B cell (primary cell): ENCODE measurements around the gene SLC30A3. TPM values are rescaled to one million over a fixed set of nuclear protein-coding genes. Genes with fewer than 3 reads are reported as not detected.

Experiments
- ATAC-seq: fragments of 200-7000 bp; cut with Tn5 transposase; one replicate; pipeline ENCODE4 v1.10.0; 2021; ENCODE audit warnings: low read depth, mild to moderate bottlenecking, moderate number of reproducible peaks, moderate library complexity
- CTCF ChIA-PET: fragments of 350-600 bp; sonication (Branson Sonifier 250); formaldehyde crosslinking; loops from one replicate; lab custom pipeline; 2021; ENCODE audit warnings: antibody characterized with exemption, inconsistent platforms; lab: Charles Lee
- POLR2A ChIA-PET: fragments of 350-600 bp; sonication (Branson Sonifier 250); formaldehyde crosslinking; loops from one replicate; lab custom pipeline; 2021; ENCODE audit warnings: antibody characterized with exemption; lab: Charles Lee
- DNase-seq: peaks from one replicate; pipeline ENCODE4 v3.0.0; 2013
- H2AFZ ChIP-seq: 2 replicates; pipeline ENCODE4 v1.6.1; 2012; ENCODE audit warnings: mild to moderate bottlenecking, low read depth, low read length; ENCODE audit not compliant: insufficient read depth, poor library complexity, severe bottlenecking
- H3K27ac ChIP-seq, 2 donors: 1 replicate in 1 of 2; 2 replicates in 1 of 2; pipeline ENCODE4 v1.5.1; 2012 to 2013; ENCODE audit warnings: low read length in 2 of 2, mild to moderate bottlenecking in 2 of 2, moderate library complexity in 1 of 2
- H3K27me3 ChIP-seq, 4 experiments: fragments of 200-600 bp in 1 of 4; sonication (generic) in 1 of 4; replicated peaks in 1 of 4; 1 replicate in 2 of 4; 2 replicates in 2 of 4; pipeline versions ENCODE4 v1.6.1 to v1.7.0; 2013 to 2016; ENCODE audit warnings: low read length in 3 of 4, mild to moderate bottlenecking in 2 of 4, mixed read lengths in 1 of 4, moderate library complexity in 1 of 4; ENCODE audit not compliant: insufficient read depth in 4 of 4, control insufficient read depth in 3 of 4; ENCODE audit errors: control extremely low read depth in 1 of 4
- H3K36me3 ChIP-seq, 2 experiments: replicated peaks in 1 of 2; 1 replicate in 1 of 2; 2 replicates in 1 of 2; pipeline versions ENCODE4 v1.6.1 to v1.7.1; 2013; ENCODE audit warnings: low read length in 1 of 2; ENCODE audit not compliant: insufficient read depth in 2 of 2, control insufficient read depth in 1 of 2; ENCODE audit errors: control extremely low read depth in 1 of 2, extremely low read depth in 1 of 2
- H3K4me1 ChIP-seq, 2 donors: fragments of 200-600 bp in 1 of 2; sonication (generic) in 1 of 2; 1 replicate in 1 of 2; 2 replicates in 1 of 2; pipeline versions ENCODE4 v1.5.1 to v1.6.1; 2013 to 2017; ENCODE audit warnings: low read length in 2 of 2; ENCODE audit not compliant: control insufficient read depth in 2 of 2, insufficient read depth in 2 of 2
- H3K4me2 ChIP-seq: replicated peaks from 2 replicates; pipeline ENCODE3; 2012; ENCODE audit warnings: mild to moderate bottlenecking, low read depth, low read length; ENCODE audit not compliant: poor library complexity, severe bottlenecking
- H3K4me3 ChIP-seq, 5 experiments: fragments of 200-600 bp in 1 of 5; sonication (generic) in 1 of 5; 1 replicate in 3 of 5; 2 replicates in 2 of 5; pipeline versions ENCODE4 v1.5.1 to v1.7.0; 2011 to 2016; ENCODE audit warnings: low read length in 4 of 5, mild to moderate bottlenecking in 4 of 5, low read depth in 2 of 5, control low read depth in 1 of 5, moderate library complexity in 1 of 5; ENCODE audit not compliant: insufficient read depth in 1 of 5; ENCODE audit errors: control extremely low read depth in 1 of 5, extremely low read depth in 1 of 5
- H3K79me2 ChIP-seq: fragments of 200-600 bp; sonication (generic); one replicate; pipeline ENCODE4 v1.6.0; 2016; ENCODE audit warnings: low read length; ENCODE audit not compliant: control insufficient read depth, insufficient read depth
- H3K9ac ChIP-seq: fragments of 200-600 bp; sonication (generic); 2 replicates; pipeline ENCODE4 v1.6.1; 2017; ENCODE audit warnings: mild to moderate bottlenecking, low read length, moderate library complexity
- H3K9me3 ChIP-seq, 3 donors: one replicate each; pipeline versions ENCODE4 v1.6.1 to v1.7.1; 2013; ENCODE audit warnings: low read length in 2 of 3; ENCODE audit not compliant: control insufficient read depth in 2 of 3, insufficient read depth in 1 of 3; ENCODE audit errors: control extremely low read depth in 1 of 3
- H4K20me1 ChIP-seq: 2 replicates; pipeline ENCODE4 v1.6.0; 2012; ENCODE audit warnings: mild to moderate bottlenecking, low read length; ENCODE audit not compliant: insufficient read depth, control insufficient read depth, poor library complexity, severe bottlenecking
- H3K27ac Mint-ChIP-seq: one replicate; pipeline ENCODE4 v1.8.0; 2021; ENCODE audit warnings: mixed read lengths
- H3K27me3 Mint-ChIP-seq: one replicate; pipeline ENCODE4 v1.8.0; 2021; ENCODE audit warnings: mixed read lengths
- H3K4me1 Mint-ChIP-seq: one replicate; pipeline ENCODE4 v1.8.0; 2021; ENCODE audit warnings: mixed read lengths
- H3K4me3 Mint-ChIP-seq: one replicate; pipeline ENCODE4 v1.8.0; 2021; ENCODE audit warnings: mixed read lengths
- H3K9me3 Mint-ChIP-seq: one replicate; pipeline ENCODE4 v1.8.0; 2022; ENCODE audit warnings: mixed read lengths; ENCODE audit not compliant: insufficient read depth
- CTCF ChIP-seq: fragments of 200-600 bp; IDR thresholded peaks from one replicate; pipeline ENCODE4 v1.8.0; 2022; ENCODE audit warnings: antibody characterized with exemption, mild to moderate bottlenecking
- EZH2 ChIP-seq: IDR thresholded peaks from 2 replicates; pipeline ENCODE4 v1.6.1; 2012; ENCODE audit warnings: borderline replicate concordance, low read depth, mild to moderate bottlenecking, moderate library complexity, low read length; ENCODE audit not compliant: insufficient read depth, poor library complexity, severe bottlenecking
- WGBS: methylation state at CpG from one replicate; pipeline ENCODE4 v1.1.5; 2013; ENCODE audit warnings: missing lambda C conversion rate; ENCODE audit not compliant: insufficient coverage; 5-methylcytosine and 5-hydroxymethylcytosine counted together
- intact Hi-C: fragments of 100-400 bp; cut with micrococcal nuclease; formaldehyde crosslinking; loops from one replicate; pipeline ENCODE4 v1.10.0; 2022
- polyA plus RNA-seq: library from polyadenylated mRNA; depleted of rRNA; stranded (reverse); fragments of >200 nt; gene quantifications from 2 replicates; pipeline ENCODE4 v1.2.3, GENCODE V29; 2012
- total RNA-seq, 2 donors: library from RNA; stranded (reverse); fragments of 120-200 nt in 1 of 2; gene quantifications; 1 replicate in 1 of 2; 2 replicates in 1 of 2; pipeline versions ENCODE4 v1.2.3 to v1.2.4, GENCODE V29; 2013 to 2022

Gene SLC30A3
- total and polyA plus RNA-seq, 2 donors (not counting 1 experiment from before 2014, with no cell fraction given) = 0.09 TPM; not detected in 1

GRCh38 chr2:27312152-27312551 lies 49.3 kb upstream of the SLC30A3 start:
- peaks cover 4 to 20% of the 10 kb centered on the region in 2 experiments for H3K36me3 ChIP-seq
- 100% methylated on average over 3 of the region's 3 CpGs for WGBS
- intact Hi-C loops = no loop called here
- ATAC-seq (no peak), DNase-seq (no peak)
- H3K9me3 ChIP-seq = no peaks in the 10 kb centered on the region
- Mint-ChIP-seq H3K9me3 (no peaks in the 10 kb centered on the region), H3K27ac (no peak overlapping the region), H3K27me3 (peaks cover 4% of the 10 kb centered on the region), H3K4me3 (no peak overlapping the region), H3K4me1 (peaks cover 2% of the 10 kb centered on the region)
- peaks cover 2% of the 10 kb centered on the region for H3K79me2 ChIP-seq
- ChIA-PET POLR2A (no interaction called here), CTCF (interaction anchor here (1.0 to 2.2 kb wide), 2 partner anchors 9 to 12 kb away, joined by 3 to 14 read pairs; no protein-coding TSS in a partner anchor)
- H3K27ac ChIP-seq = no peak overlapping the region
- no peak overlapping the region for H3K4me3 ChIP-seq
- H3K27me3 ChIP-seq = peaks cover 0 to 3% (median under 1%) of the 10 kb centered on the region in 4 experiments
- H3K9ac ChIP-seq = no peak overlapping the region
- no peak overlapping the region for H2AFZ ChIP-seq
- peaks cover 3 to 4% of the 10 kb centered on the region in 2 donors for H3K4me1 ChIP-seq
- no peak overlapping the region for H3K4me2 ChIP-seq
- TF ChIP-seq CTCF (no peak), EZH2 (no peak)
- H4K20me1 ChIP-seq = peaks cover 11% of the 10 kb centered on the region

GRCh38 chr2:27309651-27310050 lies 46.8 kb upstream of the SLC30A3 start:
- Histone ChIP-seq H3K36me3 (peaks cover 4 to 9% of the 10 kb centered on the region in 2 experiments), H3K4me1 (peaks cover 14% of the 10 kb centered on the region in 2 donors), H3K27me3 (peaks cover 0 to 26% (median 9%) of the 10 kb centered on the region in 4 experiments), H3K79me2 (peaks cover 2% of the 10 kb centered on the region), H3K4me3 (no peak overlapping the region), H3K9me3 (peaks cover 0 to 7% (median 0%) of the 10 kb centered on the region in 3 donors), H3K4me2 (no peak overlapping the region), H3K9ac (no peak overlapping the region), H2AFZ (no peak overlapping the region), H4K20me1 (peaks cover 5% of the 10 kb centered on the region), H3K27ac (no peak overlapping the region)
- ChIA-PET CTCF (interaction anchor here (0.8 kb wide), 1 partner anchor 348 kb away, joined by 3 read pairs; no protein-coding TSS in a partner anchor), POLR2A (no interaction called here)
- intact Hi-C loops = no loop called here
- Mint-ChIP-seq H3K27ac (no peak overlapping the region), H3K4me3 (no peak overlapping the region), H3K4me1 (peaks cover 7% of the 10 kb centered on the region), H3K27me3 (peaks cover 17% of the 10 kb centered on the region), H3K9me3 (no peaks in the 10 kb centered on the region)
- 98% methylated on average over 6 of the region's 6 CpGs for WGBS
- DNase-seq = no peak
- TF ChIP-seq EZH2 (no peak), CTCF (no peak)
- ATAC-seq = no peak
